Erythroblast (primary cell): Measurements from ENCODE around the gene ESYT2.

Source experiments
- GATA1 ChIP-seq: IDR thresholded peaks from 2 replicates; pipeline ENCODE4 v1.6.1; 2011; ENCODE audit warnings: low read depth, mild to moderate bottlenecking, control low read depth, low read length, moderate library complexity
- POLR2A ChIP-seq: IDR thresholded peaks from 2 replicates; pipeline ENCODE4 v1.6.1; 2011; ENCODE audit warnings: mild to moderate bottlenecking, low read length

- TF ChIP-seq POLR2A (no peak), GATA1 (no peak)
Measured at GRCh38 chr7:158727690-158728089, 101.6 kb downstream of the ESYT2 start.
